Astrocyte (in vitro differentiated cells and primary cell): ENCODE measurements around the gene LRRC8D.

Experiments used
- CTCF ChIP-seq: IDR thresholded peaks from 2 replicates; pipeline ENCODE4 v1.5.1; 2011; ENCODE audit warnings: low read depth, mild to moderate bottlenecking, inconsistent platforms, low read length, moderate library complexity; ENCODE audit not compliant: insufficient read depth
- EZH2 ChIP-seq: IDR thresholded peaks from 2 replicates; pipeline ENCODE4 v1.6.1; 2012; ENCODE audit warnings: mild to moderate bottlenecking, low read length, inconsistent platforms; ENCODE audit not compliant: insufficient read depth

DNA sequence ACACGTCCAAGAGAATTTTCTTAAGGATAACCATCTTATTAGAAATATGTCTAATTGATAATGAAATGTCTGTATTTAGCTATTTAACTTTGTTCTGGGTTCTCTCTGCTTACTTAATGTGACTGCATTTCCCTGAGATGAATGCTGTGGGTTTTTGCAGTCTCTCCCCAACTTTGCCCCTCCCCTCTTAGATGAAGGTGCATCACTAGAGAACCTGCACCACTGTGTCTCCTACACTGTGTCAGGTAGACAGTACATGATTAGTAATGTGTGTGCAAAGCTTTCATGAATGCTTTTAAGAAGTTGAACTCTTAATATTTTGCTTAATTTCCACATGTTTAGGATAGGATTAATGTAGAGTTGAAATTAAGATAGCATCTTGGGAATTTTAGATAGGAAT lies 51.7 kb downstream of the LRRC8D start:
- TF ChIP-seq CTCF (no peak), EZH2 (no peak)
